K562 (cell line): Measurements from ENCODE around the gene CAPRIN1. TPM values are rescaled to one million over a fixed set of nuclear protein-coding genes. Genes with fewer than 3 reads are reported as not detected.

Source experiments
- ATAC-seq: fragments of 200-7000 bp; cut with Tn5 transposase; 3 replicates; pipeline ENCODE4 v1.9.1; 2020; ENCODE audit warnings: moderate library complexity
- BruUV-seq: library from RNA; stranded (reverse); fragments of 400-500 nt; replicated peaks from 2 replicates; lab custom pipeline; 2021; lab: Mats Ljungman, UMichigan
- CTCF ChIA-PET: fragments of 300-600 bp; formaldehyde crosslinking; extraction: SDS; loops from one replicate; lab custom pipeline; 2021; ENCODE audit warnings: low intra/inter-chr PET ratio; lab: Yijun Ruan, JAX
- POLR2A ChIA-PET: fragments of 300-600, 350-650 bp; sonication (Branson Sonifier 250); formaldehyde crosslinking; extraction: SDS; loops from one replicate; lab custom pipeline; 2021; ENCODE audit warnings: antibody characterized with exemption, inconsistent platforms; lab: Yijun Ruan, JAX
- DNase-seq, 4 experiments: peaks; one replicate each; pipeline versions ENCODE4 v3.0.0 to v3.0.0-alpha.2; 2011 to 2018; ENCODE audit warnings: low spot score in 3 of 4, mixed read lengths in 3 of 4; ENCODE audit errors: extremely low read depth in 1 of 4
- FAIRE-seq: peaks from 2 replicates; lab custom pipeline; 2011; peaks lifted over from hg19 to GRCh38; lab: Jason Lieb, UNC
- H2AFZ ChIP-seq: 2 replicates; pipeline ENCODE4 v1.6.0; 2011; ENCODE audit warnings: low read depth, low read length, control low read depth, inconsistent platforms
- H3K27ac ChIP-seq: fragments of 200-600 bp; 3 replicates; pipeline ENCODE4 v1.8.0; 2011; ENCODE audit warnings: low read depth, mild to moderate bottlenecking, control low read depth, inconsistent platforms, low read length, moderate library complexity, mixed read lengths; ENCODE audit errors: extremely low read depth
- H3K27me3 ChIP-seq, 2 experiments: fragments of 300-600 bp in 1 of 2; 2 replicates in 1 of 2; 3 replicates in 1 of 2; pipeline versions ENCODE4 v1.6.0 to v1.8.0; 2011; ENCODE audit warnings: inconsistent platforms in 2 of 2, low read length in 2 of 2, mild to moderate bottlenecking in 1 of 2, mixed read lengths in 1 of 2, moderate library complexity in 1 of 2; ENCODE audit not compliant: control insufficient read depth in 2 of 2, insufficient read depth in 2 of 2
- H3K36me3 ChIP-seq: fragments of 300-600 bp; 3 replicates; pipeline ENCODE4 v1.8.0; 2011; ENCODE audit warnings: mild to moderate bottlenecking, low read length, inconsistent platforms; ENCODE audit not compliant: control insufficient read depth, insufficient read depth
- H3K4me1 ChIP-seq, 2 experiments: fragments of 200-600 bp in 1 of 2; replicated peaks in 1 of 2; 2 replicates in 1 of 2; 3 replicates in 1 of 2; pipeline versions ENCODE4 v1.5.1 to v1.8.0; 2011; ENCODE audit warnings: inconsistent platforms in 2 of 2, low read length in 2 of 2, mild to moderate bottlenecking in 1 of 2, mixed read lengths in 1 of 2, moderate library complexity in 1 of 2; ENCODE audit not compliant: control insufficient read depth in 2 of 2, insufficient read depth in 2 of 2
- H3K4me2 ChIP-seq: 2 replicates; pipeline ENCODE4 v1.6.1; 2011; ENCODE audit warnings: low read length, control low read depth, inconsistent platforms, mixed read lengths; ENCODE audit not compliant: insufficient read depth
- H3K4me3 ChIP-seq: fragments of 200-600 bp; sonication (generic), shearing (Covaris generic); 2 replicates; pipeline ENCODE4 v1.5.1; 2016; ENCODE audit warnings: control low read depth, inconsistent platforms
- H3K79me2 ChIP-seq: fragments of 200-600 bp; 3 replicates; pipeline ENCODE4 v1.8.0; 2011; ENCODE audit warnings: low read length, inconsistent platforms; ENCODE audit not compliant: control insufficient read depth, insufficient read depth
- H3K9ac ChIP-seq, 2 experiments: 2 replicates each; pipeline versions ENCODE4 v1.6.0 to v1.6.1; 2011; ENCODE audit warnings: low read depth in 2 of 2, low read length in 2 of 2, control low read depth in 1 of 2, inconsistent platforms in 1 of 2, mild to moderate bottlenecking in 1 of 2, mixed read lengths in 1 of 2; ENCODE audit not compliant: insufficient read depth in 1 of 2
- H3K9me1 ChIP-seq: one replicate; pipeline ENCODE4 v1.6.0; 2011; ENCODE audit warnings: inconsistent platforms, mild to moderate bottlenecking, low read length, moderate library complexity; ENCODE audit not compliant: control insufficient read depth, insufficient read depth
- H3K9me3 ChIP-seq: replicated peaks from 2 replicates; pipeline ENCODE4 v1.5.1; 2011; ENCODE audit warnings: low read depth, low read length, inconsistent platforms; ENCODE audit not compliant: control insufficient read depth, insufficient read depth
- H4K20me1 ChIP-seq: replicated peaks from 2 replicates; pipeline ENCODE4 v1.6.1; 2011; ENCODE audit warnings: low read length, inconsistent platforms, mixed read lengths; ENCODE audit not compliant: control insufficient read depth, insufficient read depth
- KLF1 ChIP-seq: fragments of 450-650 bp; IDR thresholded peaks from 2 replicates; pipeline ENCODE4 v1.6.1; 2016; ENCODE audit warnings: missing genetic modification characterization, missing compliant biosample characterization
- POLR2AphosphoS2 ChIP-seq: IDR thresholded peaks from 2 replicates; pipeline ENCODE4 v1.6.1; 2012; ENCODE audit warnings: low read length, improper control_type of control experiment
- RBM25 ChIP-seq: fragments of 200-400 bp; formaldehyde crosslinking; IDR thresholded peaks from 2 replicates; pipeline ENCODE4 v1.6.1; 2018; ENCODE audit warnings: low read length, low read depth, moderate library complexity; ENCODE audit not compliant: severe bottlenecking
- SMARCB1 ChIP-seq: IDR thresholded peaks from 2 replicates; pipeline ENCODE4 v1.6.1; 2011; ENCODE audit warnings: improper control_type of control experiment, low read depth; ENCODE audit not compliant: insufficient read length
- TGIF2 ChIP-seq: sonication (generic); formaldehyde crosslinking; IDR thresholded peaks from 2 replicates; pipeline ENCODE4 v1.8.1; 2022; ENCODE audit warnings: mild to moderate bottlenecking, missing genetic modification reagents, moderate library complexity
- ZBTB49 ChIP-seq: sonication (generic); formaldehyde crosslinking; IDR thresholded peaks from 2 replicates; pipeline ENCODE4 v1.8.0; 2022; ENCODE audit warnings: missing genetic modification reagents, mild to moderate bottlenecking, borderline replicate concordance
- WGBS: fragments of 100-300 bp; shearing (Covaris generic); methylation state at CpG from one replicate; pipeline ENCODE4 v1.1.6; 2016; ENCODE audit warnings: low coverage, mixed read lengths; ENCODE audit not compliant: insufficient coverage; ENCODE audit errors: missing lambda C conversion rate; 5-methylcytosine and 5-hydroxymethylcytosine counted together
- in situ Hi-C: fragments of 300-500 bp; cut with MboI; formaldehyde crosslinking; loops from 4 replicates; pipeline ENCODE4 v1.15.0; 2018; ENCODE audit warnings: inconsistent platforms, mixed read lengths
- intact Hi-C: fragments of 100-400 bp; cut with micrococcal nuclease; formaldehyde crosslinking; loops from 2 replicates; pipeline ENCODE4 v1.14.2; 2022
- polyA plus RNA-seq, 8 experiments: library from polyadenylated mRNA; depleted of rRNA in 4 of 8; stranded (reverse) in 5 of 8; unstranded in 3 of 8; fragments of >200 nt; fragmentation: Nextera tagmentation in 2 of 8; fragmentation: Illumina TruSeq in 1 of 8; extraction: Ambion mirVana in 2 of 8; extraction: Trizol in 1 of 8; gene quantifications; 2 replicates each; pipeline versions ENCODE4 v1.2.1 to v1.2.3, GENCODE V29; 2011 to 2014; ENCODE audit warnings: inconsistent platforms in 1 of 8, missing spikeins in 1 of 8
- total RNA-seq, 7 experiments: library from RNA; depleted of rRNA in 6 of 7; stranded (reverse); fragments of >200 nt in 6 of 7; fragmentation: Illumina TruSeq in 2 of 7; extraction: Trizol in 2 of 7; gene quantifications; 2 replicates each; pipeline versions ENCODE4 v1.2.1 to v1.2.3, GENCODE V29; 2011 to 2021; ENCODE audit warnings: low replicate concordance in 1 of 7

CAPRIN1 gene
- total and polyA plus RNA-seq, 9 of the 15 experiments (the other 6 are each of a cell fraction or from before 2014, with no cell fraction given): 49.6 to 271 (median 244) TPM

- Histone ChIP-seq H4K20me1 (no peaks in the 10 kb centered on the region), H3K9ac (no peak overlapping the region), H3K79me2 (no peaks in the 10 kb centered on the region), H3K36me3 (no peaks in the 10 kb centered on the region), H3K27ac (no peak overlapping the region), H3K4me2 (no peak overlapping the region), H3K9me3 (no peaks in the 10 kb centered on the region), H3K4me3 (no peak overlapping the region), H3K27me3 (no peaks in the 10 kb centered on the region), H3K9me1 (no peaks in the 10 kb centered on the region), H2AFZ (no peak overlapping the region; the same call in 1 of the 2 replicates), H3K4me1 (peaks cover 2 to 6% of the 10 kb centered on the region in 2 experiments; a peak in 2 of 5 replicates)
- ChIA-PET POLR2A (no interaction called here), CTCF (no interaction called here)
- BruUV-seq: no TSS peak
- in situ Hi-C loops (no loop called here), intact Hi-C loops (no loop called here)
- DNase-seq (no peak), FAIRE-seq (no peak), ATAC-seq (no peak)
- no peak for TF ChIP-seq ZBTB49 (CRISPR knock-in tag)
- TF ChIP-seq TGIF2 (CRISPR knock-in tag): no peak
- no peak for TF ChIP-seq KLF1 (tag)
- no peak for TF ChIP-seq SMARCB1
- TF ChIP-seq RBM25: no peak
- TF ChIP-seq POLR2AphosphoS2: no peak
- 73% methylated on average over 3 of the region's 4 CpGs for WGBS
Observed at GRCh38 chr11:34029176-34029575, 22.4 kb upstream of the CAPRIN1 start.
